ENCODE results near the gene CACNA1D.
A peak's percentile ranks its signal among the peaks of the same experiment; 100 is the strongest.
"Not testable (repeated sequence)": the region's sequence is repeated elsewhere in the genome, so short reads cannot be mapped to it uniquely, and the experiment has no call there.

CACNA1D gene

GRCh38 chr3:53469758-53470157 is 24.7 kb upstream of the CACNA1D start:
- H2BK12ac ChIP-seq (ENCODE audit: low read length); H4K91ac ChIP-seq (ENCODE audit: low read depth, low read length, poor library complexity); H3K4me1 ChIP-seq (ENCODE audit: control insufficient read depth in 2 of 2, insufficient read depth in 1 of 2, low read depth in 1 of 2, low read length in 2 of 2); H2AFZ ChIP-seq (ENCODE audit: low read length); H3K4ac ChIP-seq (ENCODE audit: low read length); H3K36me3 ChIP-seq (replicated peaks in 1 of 2; ENCODE audit: control insufficient read depth in 2 of 2, insufficient read depth in 2 of 2, low read length in 2 of 2); H3K18ac ChIP-seq (ENCODE audit: low read length); H3K4me3 ChIP-seq (ENCODE audit: low read length in 2 of 2); H4K8ac ChIP-seq (ENCODE audit: low read depth, low read length); H3K9ac ChIP-seq (ENCODE audit: low read depth, low read length, poor library complexity); H3K27ac ChIP-seq (replicated peaks; ENCODE audit: low read length); H2AK5ac ChIP-seq (ENCODE audit: low read depth, low read length); H3K27me3 ChIP-seq (ENCODE audit: control insufficient read depth in 3 of 3, insufficient read depth in 3 of 3, low read depth in 1 of 3, low read length in 3 of 3); H2BK15ac ChIP-seq (ENCODE audit: low read length); DNase-seq (ENCODE audit: low spot score); H3K23ac ChIP-seq (ENCODE audit: low read depth, low read length, poor library complexity); H3K9me3 ChIP-seq (replicated peaks in 1 of 2; ENCODE audit: control insufficient read depth in 2 of 2, insufficient read depth in 1 of 2, low read depth in 1 of 2, low read length in 2 of 2); H3K4me2 ChIP-seq (ENCODE audit: insufficient read depth, low read length, poor library complexity, severe bottlenecking); H3K79me1 ChIP-seq (ENCODE audit: low read depth, low read length); H2BK120ac ChIP-seq (ENCODE audit: low read depth, low read length); H3K14ac ChIP-seq (ENCODE audit: low read length); H2BK5ac ChIP-seq (ENCODE audit: low read length): not testable (repeated sequence)
- no CpG with 5 or more reads among the region's 7 CpGs for WGBS, 2 donors (ENCODE audit: extremely low coverage in 2 of 2, insufficient read length in 2 of 2, insufficient replicate concordance in 1 of 2)

GRCh38 chr3:53473422-53473821 is 21.0 kb upstream of the CACNA1D start:
- H2BK120ac ChIP-seq (ENCODE audit: low read depth, low read length) = no peak overlapping the region
- H3K4me2 ChIP-seq (ENCODE audit: insufficient read depth, low read length, poor library complexity, severe bottlenecking) = no peak overlapping the region
- no peak overlapping the region for H4K91ac ChIP-seq (ENCODE audit: low read depth, low read length, poor library complexity)
- H3K9me3 ChIP-seq (replicated peaks in 1 of 2; ENCODE audit: control insufficient read depth in 2 of 2, insufficient read depth in 1 of 2, low read depth in 1 of 2, low read length in 2 of 2) = peaks cover 0 to 2% of the 10 kb centered on the region in 2 donors
- peak overlapping the region; percentile 86 for H2AFZ ChIP-seq (ENCODE audit: low read length)
- no peak overlapping the region for H3K23ac ChIP-seq (ENCODE audit: low read depth, low read length, poor library complexity)
- H3K79me1 ChIP-seq (ENCODE audit: low read depth, low read length) = no peaks in the 10 kb centered on the region
- H2BK5ac ChIP-seq (ENCODE audit: low read length) = no peak overlapping the region
- H3K4ac ChIP-seq (ENCODE audit: low read length) = no peak overlapping the region
- DNase-seq (ENCODE audit: low spot score) = no peak
- no peak overlapping the region for H2BK15ac ChIP-seq (ENCODE audit: low read length)
- no peak overlapping the region for H2BK12ac ChIP-seq (ENCODE audit: low read length)
- no peak overlapping the region for H3K9ac ChIP-seq (ENCODE audit: low read depth, low read length, poor library complexity)
- WGBS, 2 donors (ENCODE audit: extremely low coverage in 2 of 2, insufficient read length in 2 of 2, insufficient replicate concordance in 1 of 2) = no CpG with 5 or more reads among the region's 2 CpGs
- no peak overlapping the region for H4K8ac ChIP-seq (ENCODE audit: low read depth, low read length)
- no peak overlapping the region for H3K4me3 ChIP-seq (ENCODE audit: low read length in 2 of 2)
- no peak overlapping the region for H3K14ac ChIP-seq (ENCODE audit: low read length)
- no peaks in the 10 kb centered on the region for H3K27me3 ChIP-seq (ENCODE audit: control insufficient read depth in 3 of 3, insufficient read depth in 3 of 3, low read depth in 1 of 3, low read length in 3 of 3)
- H2AK5ac ChIP-seq (ENCODE audit: low read depth, low read length) = no peak overlapping the region
- H3K4me1 ChIP-seq (ENCODE audit: control insufficient read depth in 2 of 2, insufficient read depth in 1 of 2, low read depth in 1 of 2, low read length in 2 of 2) = peaks cover 6% of the 10 kb centered on the region in 2 donors
- no peak overlapping the region for H3K18ac ChIP-seq (ENCODE audit: low read length)
- H3K27ac ChIP-seq (replicated peaks; ENCODE audit: low read length) = no peak overlapping the region
- H3K36me3 ChIP-seq (replicated peaks in 1 of 2; ENCODE audit: control insufficient read depth in 2 of 2, insufficient read depth in 2 of 2, low read length in 2 of 2) = no peaks in the 10 kb centered on the region

- not testable (repeated sequence) for H3K79me1 ChIP-seq (ENCODE audit: low read depth, low read length); H3K36me3 ChIP-seq (replicated peaks in 1 of 2; ENCODE audit: control insufficient read depth in 2 of 2, insufficient read depth in 2 of 2, low read length in 2 of 2); H2AFZ ChIP-seq (ENCODE audit: low read length); H2BK12ac ChIP-seq (ENCODE audit: low read length); H3K27ac ChIP-seq (replicated peaks; ENCODE audit: low read length); H2BK120ac ChIP-seq (ENCODE audit: low read depth, low read length); H3K4ac ChIP-seq (ENCODE audit: low read length); DNase-seq (ENCODE audit: low spot score); H2BK5ac ChIP-seq (ENCODE audit: low read length); H4K8ac ChIP-seq (ENCODE audit: low read depth, low read length); H3K14ac ChIP-seq (ENCODE audit: low read length); H3K23ac ChIP-seq (ENCODE audit: low read depth, low read length, poor library complexity); H3K18ac ChIP-seq (ENCODE audit: low read length); H3K4me3 ChIP-seq (ENCODE audit: low read length in 2 of 2); H2AK5ac ChIP-seq (ENCODE audit: low read depth, low read length); H2BK15ac ChIP-seq (ENCODE audit: low read length); H3K9me3 ChIP-seq (replicated peaks in 1 of 2; ENCODE audit: control insufficient read depth in 2 of 2, insufficient read depth in 1 of 2, low read depth in 1 of 2, low read length in 2 of 2); H4K91ac ChIP-seq (ENCODE audit: low read depth, low read length, poor library complexity); H3K4me2 ChIP-seq (ENCODE audit: insufficient read depth, low read length, poor library complexity, severe bottlenecking); H3K9ac ChIP-seq (ENCODE audit: low read depth, low read length, poor library complexity)
- no CpG with 5 or more reads among the region's 3 CpGs for WGBS, 2 donors (ENCODE audit: extremely low coverage in 2 of 2, insufficient read length in 2 of 2, insufficient replicate concordance in 1 of 2)
- Histone ChIP-seq H3K4me1 (ENCODE audit: control insufficient read depth in 2 of 2, insufficient read depth in 1 of 2, low read depth in 1 of 2, low read length in 2 of 2) (peaks cover 12 to 15% of the 10 kb centered on the region in 2 donors), H3K27me3 (ENCODE audit: control insufficient read depth in 3 of 3, insufficient read depth in 3 of 3, low read depth in 1 of 3, low read length in 3 of 3) (peaks cover 0 to 15% (median 2%) of the 10 kb centered on the region in 3 experiments)
These were observed 18.0 kb upstream of the CACNA1D start for GRCh38 chr3:53476372-53476771.

- not testable (repeated sequence) for H2BK120ac ChIP-seq (ENCODE audit: low read depth, low read length); H4K8ac ChIP-seq (ENCODE audit: low read depth, low read length); H3K9ac ChIP-seq (ENCODE audit: low read depth, low read length, poor library complexity); H2BK12ac ChIP-seq (ENCODE audit: low read length); H2BK5ac ChIP-seq (ENCODE audit: low read length); H3K27ac ChIP-seq (replicated peaks; ENCODE audit: low read length); H3K9me3 ChIP-seq (replicated peaks in 1 of 2; ENCODE audit: control insufficient read depth in 2 of 2, insufficient read depth in 1 of 2, low read depth in 1 of 2, low read length in 2 of 2); H4K91ac ChIP-seq (ENCODE audit: low read depth, low read length, poor library complexity); H3K18ac ChIP-seq (ENCODE audit: low read length); H3K4me3 ChIP-seq (ENCODE audit: low read length in 2 of 2); H2AK5ac ChIP-seq (ENCODE audit: low read depth, low read length); H3K36me3 ChIP-seq (replicated peaks in 1 of 2; ENCODE audit: control insufficient read depth in 2 of 2, insufficient read depth in 2 of 2, low read length in 2 of 2); H2AFZ ChIP-seq (ENCODE audit: low read length); H2BK15ac ChIP-seq (ENCODE audit: low read length); H3K79me1 ChIP-seq (ENCODE audit: low read depth, low read length); H3K4ac ChIP-seq (ENCODE audit: low read length); DNase-seq (ENCODE audit: low spot score); H3K14ac ChIP-seq (ENCODE audit: low read length); H3K23ac ChIP-seq (ENCODE audit: low read depth, low read length, poor library complexity); H3K4me2 ChIP-seq (ENCODE audit: insufficient read depth, low read length, poor library complexity, severe bottlenecking)
- whole genome bisulfite sequencing, 2 donors (ENCODE audit: extremely low coverage in 2 of 2, insufficient read length in 2 of 2, insufficient replicate concordance in 1 of 2) = no CpG with 5 or more reads among the region's 1 CpG
- Histone ChIP-seq H3K4me1 (ENCODE audit: control insufficient read depth in 2 of 2, insufficient read depth in 1 of 2, low read depth in 1 of 2, low read length in 2 of 2) (peaks cover 12 to 15% of the 10 kb centered on the region in 2 donors), H3K27me3 (ENCODE audit: control insufficient read depth in 3 of 3, insufficient read depth in 3 of 3, low read depth in 1 of 3, low read length in 3 of 3) (peaks cover 0 to 20% (median 2%) of the 10 kb centered on the region in 3 experiments)
These were observed 16.7 kb upstream of the CACNA1D start for GRCh38 chr3:53477689-53478088.

Data from neuronal stem cell (in vitro differentiated cells).